ENCODE measurements around the gene HM13. TPM values are rescaled to one million over a fixed set of nuclear protein-coding genes. Genes with fewer than 3 reads are reported as not detected.
A peak's percentile ranks its signal among the peaks of the same experiment; 100 is the strongest.

The HM13 gene
- total RNA-seq, 1 experiment from 2014 or later: 103 TPM

DNA sequence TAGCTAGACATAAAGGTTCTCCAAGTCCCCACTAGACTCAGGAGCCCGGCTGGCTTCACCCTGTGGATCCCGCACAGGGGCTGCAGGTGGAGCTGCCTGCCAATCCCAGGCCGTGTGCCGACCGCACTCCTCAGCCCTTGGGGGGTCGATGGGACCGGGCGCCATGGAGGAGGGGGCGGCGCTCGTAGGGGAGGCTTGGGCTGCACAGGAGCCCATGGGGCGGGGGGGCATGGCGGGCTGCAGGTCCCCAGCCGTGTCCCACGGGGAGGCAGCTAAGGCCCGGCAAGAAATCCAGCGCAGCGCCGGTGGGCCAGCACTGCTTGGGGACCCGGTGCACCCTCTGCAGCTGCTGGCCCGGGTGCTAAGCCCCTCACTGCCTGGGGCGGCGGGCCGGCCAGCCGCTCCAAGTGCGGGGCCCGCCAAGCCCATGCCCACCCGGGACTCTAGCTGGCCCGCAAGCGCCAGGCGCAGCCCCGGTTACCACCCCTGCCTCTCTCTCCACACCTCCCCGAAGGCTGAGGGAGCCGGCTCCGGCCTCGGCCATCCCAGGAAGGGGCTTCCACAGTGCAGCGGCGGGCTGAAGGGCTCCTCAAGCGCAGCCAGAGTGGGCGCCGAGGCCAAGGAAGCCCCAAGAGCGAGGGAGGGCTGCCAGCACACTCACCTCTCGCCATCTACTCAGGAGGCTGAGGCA lies 64.4 kb downstream of the HM13 start:
- H3K27ac Mint-ChIP-seq: no peak overlapping the region
- ChIA-PET POLR2A (interaction anchor here (1.0 to 2.8 kb wide), 4 partner anchors 11 to 34 kb away, joined by 3 to 28 read pairs (median 4); partner anchors contain the start of gene ID1), CTCF (interaction anchor here (0.8 to 15.0 kb wide), 6 partner anchors 9 to 144 kb away, joined by 5 to 927 read pairs (median 28); partner anchors contain the start of genes BCL2L1 and ID1)
- TF ChIP-seq PRDM15 (CRISPR knock-in tag; IDR thresholded peaks at IDR 0.05) (peak; percentile 66), AR (CRISPR knock-in tag; IDR thresholded peaks at IDR 0.05) (no peak)
- no peaks in the 10 kb centered on the region; the same call in 1 of the 2 replicates for H3K27me3 Mint-ChIP-seq (ENCODE audit: low read depth)
- H3K4me3 Mint-ChIP-seq: no peak overlapping the region
- peaks cover 44% of the 10 kb centered on the region for H3K4me1 Mint-ChIP-seq
- H3K9me3 Mint-ChIP-seq: no peaks in the 10 kb centered on the region
- peak; percentile 7; the same call in 1 of the 2 replicates for ATAC-seq
- peak; percentile 53 for DNase-seq (ENCODE audit: low spot score)
- H3K36me3 Mint-ChIP-seq: peaks cover 11% of the 10 kb centered on the region

- CTCF ChIA-PET: interaction anchor here (0.6 to 15.0 kb wide), 7 partner anchors 11 to 144 kb away, joined by 3 to 927 read pairs (median 27); partner anchors contain the start of genes BCL2L1 and ID1
- Mint-ChIP-seq H3K27ac (peak overlapping the region; percentile 92), H3K36me3 (peaks cover 11% of the 10 kb centered on the region), H3K9me3 (no peaks in the 10 kb centered on the region), H3K4me3 (no peak overlapping the region), H3K27me3 (ENCODE audit: low read depth) (no peaks in the 10 kb centered on the region; the same call in 1 of the 2 replicates), H3K4me1 (peaks cover 44% of the 10 kb centered on the region)
- POLR2A ChIA-PET: interaction anchor here (0.6 to 1.6 kb wide), 3 partner anchors 16 to 29 kb away, joined by 3 to 4 read pairs (median 3); no protein-coding TSS in a partner anchor
- no peak for DNase-seq (ENCODE audit: low spot score)
- no peak for ATAC-seq
- TF ChIP-seq, protein P1, sequence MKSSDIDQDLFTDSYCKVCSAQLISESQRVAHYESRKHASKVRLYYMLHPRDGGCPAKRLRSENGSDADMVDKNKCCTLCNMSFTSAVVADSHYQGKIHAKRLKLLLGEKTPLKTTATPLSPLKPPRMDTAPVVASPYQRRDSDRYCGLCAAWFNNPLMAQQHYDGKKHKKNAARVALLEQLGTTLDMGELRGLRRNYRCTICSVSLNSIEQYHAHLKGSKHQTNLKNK (CRISPR knock-in tag; IDR thresholded peaks at IDR 0.05): no peak
- TF ChIP-seq FOXJ3 (CRISPR knock-in tag; IDR thresholded peaks at IDR 0.05; ENCODE audit: borderline replicate concordance) (no peak), MAX (CRISPR knock-in tag; IDR thresholded peaks at IDR 0.05) (no peak), ZBTB21 (CRISPR knock-in tag; IDR thresholded peaks at IDR 0.05; ENCODE audit: borderline replicate concordance) (no peak), NR1H2 (CRISPR knock-in tag; IDR thresholded peaks at IDR 0.05) (no peak), JUN (CRISPR knock-in tag; IDR thresholded peaks at IDR 0.05) (no peak), GTF2I (CRISPR knock-in tag; conservative IDR thresholded peaks at IDR 0.05) (no peak), TP53 (CRISPR knock-in tag; IDR thresholded peaks at IDR 0.05) (no peak), ESRRA (CRISPR knock-in tag; IDR thresholded peaks at IDR 0.05; ENCODE audit: borderline replicate concordance) (no peak), ZNF138 (CRISPR knock-in tag; conservative IDR thresholded peaks at IDR 0.05) (no peak), SOX15 (CRISPR knock-in tag; IDR thresholded peaks at IDR 0.05) (no peak), ATF6 (CRISPR knock-in tag; IDR thresholded peaks at IDR 0.05) (no peak), CBFB (CRISPR knock-in tag; IDR thresholded peaks at IDR 0.05; ENCODE audit: low read depth) (no peak), ZNF263 (CRISPR knock-in tag; IDR thresholded peaks at IDR 0.05; ENCODE audit: low read depth) (no peak)
- TF ChIP-seq, protein P2, sequence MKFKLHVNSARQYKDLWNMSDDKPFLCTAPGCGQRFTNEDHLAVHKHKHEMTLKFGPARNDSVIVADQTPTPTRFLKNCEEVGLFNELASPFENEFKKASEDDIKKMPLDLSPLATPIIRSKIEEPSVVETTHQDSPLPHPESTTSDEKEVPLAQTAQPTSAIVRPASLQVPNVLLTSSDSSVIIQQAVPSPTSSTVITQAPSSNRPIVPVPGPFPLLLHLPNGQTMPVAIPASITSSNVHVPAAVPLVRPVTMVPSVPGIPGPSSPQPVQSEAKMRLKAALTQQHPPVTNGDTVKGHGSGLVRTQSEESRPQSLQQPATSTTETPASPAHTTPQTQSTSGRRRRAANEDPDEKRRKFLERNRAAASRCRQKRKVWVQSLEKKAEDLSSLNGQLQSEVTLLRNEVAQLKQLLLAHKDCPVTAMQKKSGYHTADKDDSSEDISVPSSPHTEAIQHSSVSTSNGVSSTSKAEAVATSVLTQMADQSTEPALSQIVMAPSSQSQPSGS (CRISPR knock-in tag; IDR thresholded peaks at IDR 0.05; ENCODE audit: borderline replicate concordance, low read depth): no peak
- TF ChIP-seq, protein P3, sequence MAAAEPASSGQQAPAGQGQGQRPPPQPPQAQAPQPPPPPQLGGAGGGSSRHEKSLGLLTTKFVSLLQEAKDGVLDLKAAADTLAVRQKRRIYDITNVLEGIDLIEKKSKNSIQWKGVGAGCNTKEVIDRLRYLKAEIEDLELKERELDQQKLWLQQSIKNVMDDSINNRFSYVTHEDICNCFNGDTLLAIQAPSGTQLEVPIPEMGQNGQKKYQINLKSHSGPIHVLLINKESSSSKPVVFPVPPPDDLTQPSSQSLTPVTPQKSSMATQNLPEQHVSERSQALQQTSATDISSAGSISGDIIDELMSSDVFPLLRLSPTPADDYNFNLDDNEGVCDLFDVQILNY (CRISPR knock-in tag; IDR thresholded peaks at IDR 0.05): no peak
These were observed 65.0 kb downstream of the HM13 start for GRCh38 chr20:31579245-31579644.

Data from WTC11 (cell line).